Mucosa of descending colon (tissue), 3 donors: Measurements from ENCODE around the gene COL5A1. TPM values are rescaled to one million over a fixed set of nuclear protein-coding genes. Genes with fewer than 3 reads are reported as not detected.

Experiments used
- ATAC-seq: fragments of 200-7000 bp; cut with Tn5 transposase; one replicate; pipeline ENCODE4 v1.9.1; 2020; ENCODE audit warnings: mild to moderate bottlenecking, moderate library complexity
- DNase-seq, 3 donors: peaks; one replicate each; pipeline ENCODE4 v3.0.0-alpha.2; 2020
- H3K36me3 ChIP-seq: fragments of 200-600 bp; one replicate; pipeline ENCODE4 v1.8.0; 2021; ENCODE audit warnings: low read depth, mild to moderate bottlenecking
- H3K4me1 ChIP-seq: fragments of 200-600 bp; one replicate; pipeline ENCODE4 v1.8.0; 2021; ENCODE audit warnings: low read depth, mild to moderate bottlenecking
- H3K4me3 ChIP-seq: fragments of 200-600 bp; one replicate; pipeline ENCODE4 v1.8.0; 2021; ENCODE audit warnings: mild to moderate bottlenecking
- H3K9me3 ChIP-seq: fragments of 200-600 bp; one replicate; pipeline ENCODE4 v1.8.0; 2021; ENCODE audit warnings: mild to moderate bottlenecking
- intact Hi-C, 2 donors: fragments of 100-400 bp; cut with DNase I in 1 of 2; cut with micrococcal nuclease in 1 of 2; formaldehyde crosslinking; loops; one replicate each; pipeline versions ENCODE4 v1.11.0 to v1.11.1; 2022; cut with DNase I, micrococcal nuclease
- total RNA-seq, 3 donors: library from RNA; stranded (reverse); fragmentation: NEBNext Ultra II Directional in 2 of 3; extraction: Animal tissue kit (Norgen Biotek cat#: 25700) in 2 of 3; gene quantifications; one replicate each; pipeline versions ENCODE4 v1.2.1 to v1.2.4, GENCODE V29; 2021 to 2023
- TF ChIP-seq, protein P1 (sequence below): fragments of 200-600 bp; IDR thresholded peaks from one replicate; pipeline ENCODE4 v1.8.0; 2022; ENCODE audit warnings: antibody characterized with exemption, mild to moderate bottlenecking
- donor health status: DM: no; HTN: no; CAD: no; lungs with moderate emphysema.
- donor health status: DM: no; HTN: no; CAD: no.
- donor health status: DM: no; HTN: yes; CAD: no.

COL5A1 gene
- total RNA-seq, 3 donors from 2014 or later, result 8.6 to 62.3 (median 22.2) TPM

DNA sequence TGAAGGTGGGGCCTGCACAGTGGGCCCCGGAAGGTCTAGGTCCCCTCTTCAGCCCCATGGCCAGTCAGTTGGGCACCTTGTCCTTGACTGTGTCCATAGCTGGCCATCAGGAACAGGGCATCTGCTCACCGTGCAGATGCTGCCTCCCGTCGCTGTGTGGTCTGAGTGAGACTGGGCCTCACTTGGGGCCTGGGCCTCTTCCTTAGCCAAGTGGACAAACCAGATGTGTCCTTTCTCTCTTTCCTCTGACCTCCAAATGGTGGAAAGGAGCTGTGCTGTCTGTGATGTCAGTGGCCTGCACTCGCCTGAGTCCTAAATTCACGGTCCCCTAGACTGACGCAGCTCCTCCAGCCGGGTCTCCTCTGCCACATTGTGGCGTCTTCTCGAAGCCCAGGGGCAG, 114.5 kb downstream of the COL5A1 start:
- TF ChIP-seq, protein P1, sequence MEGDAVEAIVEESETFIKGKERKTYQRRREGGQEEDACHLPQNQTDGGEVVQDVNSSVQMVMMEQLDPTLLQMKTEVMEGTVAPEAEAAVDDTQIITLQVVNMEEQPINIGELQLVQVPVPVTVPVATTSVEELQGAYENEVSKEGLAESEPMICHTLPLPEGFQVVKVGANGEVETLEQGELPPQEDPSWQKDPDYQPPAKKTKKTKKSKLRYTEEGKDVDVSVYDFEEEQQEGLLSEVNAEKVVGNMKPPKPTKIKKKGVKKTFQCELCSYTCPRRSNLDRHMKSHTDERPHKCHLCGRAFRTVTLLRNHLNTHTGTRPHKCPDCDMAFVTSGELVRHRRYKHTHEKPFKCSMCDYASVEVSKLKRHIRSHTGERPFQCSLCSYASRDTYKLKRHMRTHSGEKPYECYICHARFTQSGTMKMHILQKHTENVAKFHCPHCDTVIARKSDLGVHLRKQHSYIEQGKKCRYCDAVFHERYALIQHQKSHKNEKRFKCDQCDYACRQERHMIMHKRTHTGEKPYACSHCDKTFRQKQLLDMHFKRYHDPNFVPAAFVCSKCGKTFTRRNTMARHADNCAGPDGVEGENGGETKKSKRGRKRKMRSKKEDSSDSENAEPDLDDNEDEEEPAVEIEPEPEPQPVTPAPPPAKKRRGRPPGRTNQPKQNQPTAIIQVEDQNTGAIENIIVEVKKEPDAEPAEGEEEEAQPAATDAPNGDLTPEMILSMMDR, result no peak
- H3K36me3 ChIP-seq, result no peaks in the 10 kb centered on the region
- intact Hi-C loops, result no loop called here
- ATAC-seq (no peak), DNase-seq (no peak)
- H3K4me3 ChIP-seq, result no peak overlapping the region
- H3K4me1 ChIP-seq, result no peaks in the 10 kb centered on the region
- H3K9me3 ChIP-seq, result no peaks in the 10 kb centered on the region

DNA sequence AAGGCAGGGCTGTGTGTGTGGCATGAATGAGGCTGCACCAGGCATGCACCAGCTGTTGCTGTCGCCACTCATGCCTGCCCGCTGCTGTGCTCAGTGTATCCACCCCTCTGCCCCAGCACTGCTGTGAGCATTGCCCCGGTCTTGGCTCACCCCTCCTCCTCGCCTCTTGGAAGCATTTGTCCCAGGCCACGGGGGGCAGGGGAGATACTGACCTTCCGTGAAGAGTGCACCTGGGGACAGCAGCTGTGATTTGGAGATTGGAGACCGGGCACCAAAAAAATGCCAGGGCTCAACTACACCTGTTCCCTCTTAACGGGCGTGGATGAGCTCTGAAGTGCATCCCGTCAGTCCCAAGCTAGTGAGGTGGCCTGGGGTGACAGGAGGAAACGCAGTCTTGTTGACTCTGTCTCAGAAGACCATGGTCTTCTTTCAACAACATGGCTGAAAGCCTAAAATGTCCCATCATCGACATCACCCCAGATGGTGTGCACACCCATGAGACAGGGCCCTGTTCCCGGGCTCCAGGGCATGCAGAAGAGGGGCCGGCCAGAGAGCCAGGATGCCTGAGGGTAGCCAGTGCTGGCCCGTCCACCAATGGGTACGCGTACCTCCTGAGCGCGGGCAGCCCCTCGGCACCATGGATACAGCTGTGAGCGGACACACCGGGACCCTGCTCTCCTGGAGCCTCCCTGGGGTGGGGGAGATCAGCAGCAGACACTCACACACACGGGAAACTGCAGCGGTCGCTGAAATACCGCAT, 115.8 kb downstream of the COL5A1 start:
- Histone ChIP-seq H3K4me3 (no peak overlapping the region), H3K9me3 (no peaks in the 10 kb centered on the region), H3K4me1 (no peaks in the 10 kb centered on the region), H3K36me3 (no peaks in the 10 kb centered on the region)
- ATAC-seq (no peak), DNase-seq (no peak)
- TF ChIP-seq, protein P1, result no peak
- intact Hi-C loops, result no loop called here

DNA sequence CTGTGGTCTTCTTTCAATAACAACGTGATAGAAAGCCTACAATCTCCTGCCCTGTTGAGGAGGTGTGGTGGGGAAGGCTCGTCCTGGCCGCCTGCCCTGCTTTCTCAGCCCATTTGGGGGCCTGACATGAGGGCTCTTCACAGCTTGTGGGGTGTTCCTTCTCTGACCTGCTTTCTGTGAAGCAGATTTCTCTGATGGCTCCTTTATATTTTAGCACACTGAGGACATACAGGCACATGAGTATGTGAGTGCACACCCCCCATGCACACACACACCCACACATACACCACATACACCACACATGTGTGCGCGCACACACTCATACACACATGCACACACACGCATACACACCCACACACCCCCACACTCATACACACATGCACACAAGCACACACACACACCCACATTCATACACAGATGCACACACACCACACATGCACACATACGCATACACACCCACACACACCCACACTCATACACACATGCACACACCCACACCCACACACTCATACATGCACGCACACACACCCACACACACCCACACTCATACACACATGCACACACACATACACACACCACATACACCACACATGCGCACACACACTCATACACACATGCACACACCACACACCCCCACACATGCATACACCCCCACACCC, 117.5 kb downstream of the COL5A1 start:
- Histone ChIP-seq H3K9me3 (no peaks in the 10 kb centered on the region), H3K4me1 (no peaks in the 10 kb centered on the region), H3K36me3 (no peaks in the 10 kb centered on the region), H3K4me3 (no peak overlapping the region)
- DNase-seq, result no peak
- no peak for ATAC-seq
- TF ChIP-seq, protein P1, result no peak
- intact Hi-C loops, result no loop called here

DNA sequence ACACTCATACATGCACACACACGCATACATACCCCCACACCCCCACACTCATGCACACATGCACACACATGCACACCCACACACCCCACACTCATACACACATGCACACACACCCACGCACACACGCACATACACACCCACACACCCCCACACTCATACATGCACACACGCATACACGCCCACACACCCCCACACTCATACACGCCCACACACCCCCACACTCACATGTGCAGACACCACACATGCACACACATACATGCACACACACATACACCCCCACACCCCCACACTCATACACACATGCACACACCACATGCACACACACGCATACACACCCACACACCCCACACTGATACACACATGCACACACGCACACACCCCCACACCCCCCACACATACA, 118.3 kb downstream of the COL5A1 start:
- Histone ChIP-seq H3K4me3 (no peak overlapping the region), H3K36me3 (no peaks in the 10 kb centered on the region), H3K9me3 (no peaks in the 10 kb centered on the region), H3K4me1 (no peaks in the 10 kb centered on the region)
- DNase-seq (no peak), ATAC-seq (no peak)
- TF ChIP-seq, protein P1, result no peak
- intact Hi-C loops, result no loop called here

DNA sequence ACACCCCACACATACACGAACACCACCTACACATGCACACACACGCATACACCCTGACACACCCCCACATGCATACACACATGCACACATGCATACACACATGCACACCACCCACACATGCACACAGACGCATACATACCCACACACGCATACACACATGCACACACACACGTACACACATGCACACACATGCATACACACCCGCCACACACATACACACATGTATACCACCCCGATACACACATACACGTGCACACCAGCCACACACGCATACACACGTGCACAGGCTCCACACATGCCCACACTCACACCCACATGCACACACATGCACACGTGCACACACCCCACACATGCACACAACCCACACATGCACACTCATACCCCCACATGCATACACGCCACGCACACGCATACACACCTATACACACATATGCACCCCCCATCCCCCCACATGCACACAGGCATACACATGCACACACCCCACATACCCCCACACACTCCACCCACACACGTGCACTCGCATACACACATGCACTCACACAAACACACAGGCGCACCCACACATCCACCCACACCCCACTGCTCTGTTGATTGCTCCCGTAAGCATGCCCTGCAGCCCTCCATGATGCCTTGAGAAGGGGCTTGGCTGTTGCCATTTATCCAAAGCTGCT, 119.3 kb downstream of the COL5A1 start:
- intact Hi-C loops, result no loop called here
- Histone ChIP-seq H3K9me3 (no peaks in the 10 kb centered on the region), H3K4me1 (no peaks in the 10 kb centered on the region), H3K4me3 (no peak overlapping the region), H3K36me3 (no peaks in the 10 kb centered on the region)
- ATAC-seq (no peak), DNase-seq (no peak)
- TF ChIP-seq, protein P1, result no peak
